HepG2 (cell line): ENCODE results near the gene PAFAH1B1. TPM values are rescaled to one million over a fixed set of nuclear protein-coding genes. Genes with fewer than 3 reads are reported as not detected.
A peak's percentile ranks its signal among the peaks of the same experiment; 100 is the strongest.

Experiments used
- ATAC-seq: fragments of 200-7000 bp; cut with Tn5 transposase; 3 replicates; pipeline ENCODE4 v1.9.1; 2020; ENCODE audit warnings: mild to moderate bottlenecking, moderate library complexity
- BruUV-seq: library from RNA; stranded (reverse); fragments of 400-500 nt; replicated peaks from 2 replicates; lab custom pipeline; 2021; lab: Mats Ljungman, UMichigan
- CTCF ChIA-PET: fragments of 300-600 bp; formaldehyde crosslinking; extraction: SDS; loops from one replicate; lab custom pipeline; 2021; ENCODE audit warnings: low total read pairs, inconsistent platforms, low intra/inter-chr PET ratio; lab: Yijun Ruan, JAX
- POLR2A ChIA-PET: fragments of 350-600 bp; sonication (Branson Sonifier 250); formaldehyde crosslinking; loops from one replicate; lab custom pipeline; 2020; ENCODE audit warnings: antibody characterized with exemption, inconsistent platforms; lab: Yijun Ruan, JAX
- DNase-seq: peaks from one replicate; pipeline ENCODE4 v3.0.0-alpha.2; 2015; ENCODE audit warnings: low spot score
- FAIRE-seq: peaks from 3 replicates; lab custom pipeline; 2011; peaks lifted over from hg19 to GRCh38; lab: Jason Lieb, UNC
- H2AFZ ChIP-seq: one replicate; pipeline ENCODE4 v1.6.1; 2011; ENCODE audit warnings: low read length, inconsistent platforms
- H3K27ac ChIP-seq: fragments of 300-600 bp; 3 replicates; pipeline ENCODE4 v1.8.0; 2011; ENCODE audit warnings: mixed run types, mild to moderate bottlenecking, mixed read lengths, low read length, inconsistent platforms; ENCODE audit not compliant: insufficient read depth; ENCODE audit errors: extremely low read length
- H3K27me3 ChIP-seq, 2 experiments: fragments of 200-600 bp in 1 of 2; 2 replicates in 1 of 2; 3 replicates in 1 of 2; pipeline versions ENCODE4 v1.6.0 to v1.8.0; 2011; ENCODE audit warnings: low read length in 2 of 2, mild to moderate bottlenecking in 2 of 2, moderate library complexity in 2 of 2, inconsistent platforms in 1 of 2; ENCODE audit not compliant: insufficient read depth in 2 of 2, control insufficient read depth in 1 of 2
- H3K36me3 ChIP-seq, 2 experiments: fragments of 200-600 bp in 1 of 2; replicated peaks in 1 of 2; 2 replicates in 1 of 2; 3 replicates in 1 of 2; pipeline versions ENCODE4 v1.5.1 to v1.8.0; 2011; ENCODE audit warnings: low read length in 2 of 2, inconsistent platforms in 1 of 2; ENCODE audit not compliant: insufficient read depth in 2 of 2, control insufficient read depth in 1 of 2
- H3K4me1 ChIP-seq: 2 replicates; pipeline ENCODE4 v1.5.1; 2012; ENCODE audit warnings: low read length, inconsistent platforms; ENCODE audit not compliant: insufficient read depth
- H3K4me2 ChIP-seq: 2 replicates; pipeline ENCODE4 v1.6.0; 2011; ENCODE audit warnings: low read depth, low read length, inconsistent platforms
- H3K4me3 ChIP-seq, 3 experiments: fragments of 200-600 bp in 1 of 3; sonication (generic), shearing (Covaris generic) in 1 of 3; replicated peaks in 1 of 3; 2 replicates each; pipeline ENCODE4 v1.5.1; 2011 to 2016; ENCODE audit warnings: low read length in 3 of 3, inconsistent platforms in 2 of 3, low read depth in 2 of 3, mild to moderate bottlenecking in 2 of 3, control low read depth in 1 of 3, mixed read lengths in 1 of 3; ENCODE audit not compliant: insufficient read depth in 1 of 3
- H3K79me2 ChIP-seq: one replicate; pipeline ENCODE4 v1.6.1; 2011; ENCODE audit warnings: low read length, inconsistent platforms; ENCODE audit not compliant: insufficient read depth
- H3K9ac ChIP-seq: 2 replicates; pipeline ENCODE4 v1.6.0; 2011; ENCODE audit warnings: mild to moderate bottlenecking, low read depth, low read length, inconsistent platforms; ENCODE audit not compliant: insufficient read depth
- H3K9me3 ChIP-seq: 2 replicates; pipeline ENCODE4 v1.5.1; 2012; ENCODE audit warnings: mild to moderate bottlenecking, low read length
- H4K20me1 ChIP-seq: 2 replicates; pipeline ENCODE4 v1.6.0; 2011; ENCODE audit warnings: inconsistent platforms, mild to moderate bottlenecking, low read length, moderate library complexity; ENCODE audit not compliant: insufficient read depth
- ARID3A ChIP-seq: IDR thresholded peaks from 2 replicates; pipeline ENCODE4 v1.6.1; 2012; ENCODE audit warnings: low read depth, low read length, improper control_type of control experiment
- HNRNPK ChIP-seq: fragments of 200-400 bp; formaldehyde crosslinking; IDR thresholded peaks from 2 replicates; pipeline ENCODE4 v1.6.1; 2018; ENCODE audit warnings: low read length, low read depth, moderate library complexity, mild to moderate bottlenecking; ENCODE audit not compliant: poor library complexity, severe bottlenecking
- ZNF136 ChIP-seq: sonication (generic); formaldehyde crosslinking; IDR thresholded peaks from 2 replicates; pipeline ENCODE4 v1.8.1; 2022; ENCODE audit warnings: low read depth, mild to moderate bottlenecking, moderate library complexity, missing genetic modification reagents
- ZNF282 ChIP-seq: fragments of 450-650 bp; IDR thresholded peaks from 2 replicates; pipeline ENCODE4 v1.6.1; 2018; ENCODE audit not compliant: partially characterized antibody
- ZNF512 ChIP-seq: sonication (generic); formaldehyde crosslinking; IDR thresholded peaks from 2 replicates; pipeline ENCODE4 v1.4.0; 2020; ENCODE audit warnings: mild to moderate bottlenecking, missing genetic modification reagents
- WGBS: methylation state at CpG from one replicate; pipeline ENCODE4 v1.1.6; 2017; ENCODE audit warnings: low lambda C conversion rate; 5-methylcytosine and 5-hydroxymethylcytosine counted together
- in situ Hi-C: cut with HindIII; loops from 2 replicates; pipeline ENCODE4 v1.10.0; 2017; ENCODE audit warnings: low pct_unique_long_range_greater_than_20kb; ENCODE audit not compliant: extremely low pct_ligation_motif_present
- intact Hi-C: fragments of 100-400 bp; cut with micrococcal nuclease; formaldehyde crosslinking; loops from one replicate; pipeline ENCODE4 v1.10.0; 2022; ENCODE audit not compliant: unreplicated experiment
- polyA plus RNA-seq, 8 experiments: library from polyadenylated mRNA; depleted of rRNA in 3 of 8; stranded (reverse) in 7 of 8; unstranded in 1 of 8; fragments of >200 nt; fragmentation: Illumina TruSeq in 4 of 8; extraction: Trizol in 4 of 8; gene quantifications; 2 replicates each; pipeline versions ENCODE4 v1.2.1 to v1.2.3, GENCODE V29; 2011 to 2016; ENCODE audit warnings: low read depth in 4 of 8, missing spikeins in 1 of 8, mixed read lengths in 1 of 8; ENCODE audit not compliant: insufficient read depth in 1 of 8
- total RNA-seq, 5 experiments: library from RNA; depleted of rRNA; stranded (reverse); fragments of >200 nt; fragmentation: Illumina TruSeq; extraction: Trizol; gene quantifications; 2 replicates each; pipeline ENCODE4 v1.2.3, GENCODE V29; 2016; ENCODE audit warnings: low read depth in 1 of 5

The PAFAH1B1 gene
- total and polyA plus RNA-seq, 2 of the 13 experiments (the other 11 are each of a cell fraction or from before 2014, with no cell fraction given), result 46.0 to 64.9 TPM

GRCh38 chr17:2562162-2562858, 31.1 kb upstream of the PAFAH1B1 start:
- no peak overlapping the region for H3K9ac ChIP-seq
- no peak for ATAC-seq
- peaks cover 10% of the 10 kb centered on the region for H3K4me1 ChIP-seq
- H3K9me3 ChIP-seq, result peaks cover 5% of the 10 kb centered on the region; the same call in 1 of the 2 replicates
- peak; percentile 74; the same call in 1 of the 2 replicates for TF ChIP-seq ZNF512
- TF ChIP-seq ZNF136 (CRISPR knock-in tag), result no peak
- peak; percentile 32 for TF ChIP-seq HNRNPK
- TF ChIP-seq ARID3A, result no peak
- no peak for TF ChIP-seq ZNF282
- no peak for FAIRE-seq
- CTCF ChIA-PET, result no interaction called here
- H3K4me2 ChIP-seq, result no peak overlapping the region
- H3K4me3 ChIP-seq, result no peak overlapping the region
- intact Hi-C loops (no loop called here), in situ Hi-C loops (no loop called here)
- H3K79me2 ChIP-seq, result no peaks in the 10 kb centered on the region
- no TSS peak for BruUV-seq
- H3K36me3 ChIP-seq, result no peaks in the 10 kb centered on the region
- 31% methylated on average over 8 of the region's 8 CpGs for whole genome bisulfite sequencing
- POLR2A ChIA-PET, result interaction anchor here (1.0 kb wide), 1 partner anchor 14 kb away, joined by 3 read pairs; no protein-coding TSS in a partner anchor
- no peak overlapping the region for H2AFZ ChIP-seq
- no peak for DNase-seq
- no peaks in the 10 kb centered on the region for H3K27me3 ChIP-seq
- H4K20me1 ChIP-seq, result no peaks in the 10 kb centered on the region
- no peak overlapping the region for H3K27ac ChIP-seq
